GM19452 (cell line): Measurements from ENCODE around the gene SYNPO2L.
"Not testable (repeated sequence)": the region's sequence is repeated elsewhere in the genome, so short reads cannot be mapped to it uniquely, and the experiment has no call there.

ENCODE experiments used
- ATAC-seq: cut with Tn5 transposase; IDR thresholded peaks from one replicate; pipeline ENCODE4 v1.9.1; 2021; ENCODE audit not compliant: unreplicated experiment

The SYNPO2L gene, protein sequence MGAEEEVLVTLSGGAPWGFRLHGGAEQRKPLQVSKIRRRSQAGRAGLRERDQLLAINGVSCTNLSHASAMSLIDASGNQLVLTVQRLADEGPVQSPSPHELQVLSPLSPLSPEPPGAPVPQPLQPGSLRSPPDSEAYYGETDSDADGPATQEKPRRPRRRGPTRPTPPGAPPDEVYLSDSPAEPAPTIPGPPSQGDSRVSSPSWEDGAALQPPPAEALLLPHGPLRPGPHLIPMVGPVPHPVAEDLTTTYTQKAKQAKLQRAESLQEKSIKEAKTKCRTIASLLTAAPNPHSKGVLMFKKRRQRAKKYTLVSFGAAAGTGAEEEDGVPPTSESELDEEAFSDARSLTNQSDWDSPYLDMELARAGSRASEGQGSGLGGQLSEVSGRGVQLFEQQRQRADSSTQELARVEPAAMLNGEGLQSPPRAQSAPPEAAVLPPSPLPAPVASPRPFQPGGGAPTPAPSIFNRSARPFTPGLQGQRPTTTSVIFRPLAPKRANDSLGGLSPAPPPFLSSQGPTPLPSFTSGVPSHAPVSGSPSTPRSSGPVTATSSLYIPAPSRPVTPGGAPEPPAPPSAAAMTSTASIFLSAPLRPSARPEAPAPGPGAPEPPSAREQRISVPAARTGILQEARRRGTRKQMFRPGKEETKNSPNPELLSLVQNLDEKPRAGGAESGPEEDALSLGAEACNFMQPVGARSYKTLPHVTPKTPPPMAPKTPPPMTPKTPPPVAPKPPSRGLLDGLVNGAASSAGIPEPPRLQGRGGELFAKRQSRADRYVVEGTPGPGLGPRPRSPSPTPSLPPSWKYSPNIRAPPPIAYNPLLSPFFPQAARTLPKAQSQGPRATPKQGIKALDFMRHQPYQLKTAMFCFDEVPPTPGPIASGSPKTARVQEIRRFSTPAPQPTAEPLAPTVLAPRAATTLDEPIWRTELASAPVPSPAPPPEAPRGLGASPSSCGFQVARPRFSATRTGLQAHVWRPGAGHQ

GRCh38 chr10:73655990-73656298 is at the start of gene SYNPO2L:
SYNPO2L (minus strand) TSS chr10:73656029; CDS start chr10:73655922, 107 bp downstream.
- ATAC-seq, result no peak

GRCh38 chr10:73703924-73704323 is 48.1 kb upstream of the SYNPO2L start:
- ATAC-seq, result not testable (repeated sequence)

- not testable (repeated sequence) for ATAC-seq
Observed at GRCh38 chr10:73698819-73699218, 43.0 kb upstream of the SYNPO2L start.

- not testable (repeated sequence) for ATAC-seq
Observed at GRCh38 chr10:73697675-73698159, 41.9 kb upstream of the SYNPO2L start, which contains the start of gene AGAP5. AGAP5 (minus strand) TSS chr10:73698109; CDS start chr10:73697755, 354 bp downstream.

- not testable (repeated sequence) for ATAC-seq
Observed at GRCh38 chr10:73695302-73695701, 39.5 kb upstream of the SYNPO2L start.

DNA sequence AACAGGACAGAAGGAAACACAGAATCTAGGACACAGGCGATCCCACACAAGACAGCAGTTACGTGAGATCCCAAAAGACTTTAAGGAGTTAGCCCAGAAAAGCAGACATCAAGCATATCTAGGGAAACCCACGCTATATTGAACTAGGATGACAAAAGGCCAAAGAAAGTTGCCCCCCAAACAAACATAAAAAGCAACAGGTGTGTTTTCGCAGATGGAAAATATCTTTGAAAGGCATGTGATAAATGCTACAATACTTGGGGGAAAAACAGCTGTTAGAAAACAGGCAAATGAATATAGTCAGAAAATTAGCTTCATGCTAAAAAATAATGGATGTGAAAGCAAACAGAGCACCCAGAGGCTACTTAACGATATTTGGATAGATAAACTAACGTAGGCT is 34.9 kb upstream of the SYNPO2L start:
- ATAC-seq, result not testable (repeated sequence)

- ATAC-seq, result not testable (repeated sequence)
Observed at GRCh38 chr10:73689596-73689995, 33.8 kb upstream of the SYNPO2L start.

DNA sequence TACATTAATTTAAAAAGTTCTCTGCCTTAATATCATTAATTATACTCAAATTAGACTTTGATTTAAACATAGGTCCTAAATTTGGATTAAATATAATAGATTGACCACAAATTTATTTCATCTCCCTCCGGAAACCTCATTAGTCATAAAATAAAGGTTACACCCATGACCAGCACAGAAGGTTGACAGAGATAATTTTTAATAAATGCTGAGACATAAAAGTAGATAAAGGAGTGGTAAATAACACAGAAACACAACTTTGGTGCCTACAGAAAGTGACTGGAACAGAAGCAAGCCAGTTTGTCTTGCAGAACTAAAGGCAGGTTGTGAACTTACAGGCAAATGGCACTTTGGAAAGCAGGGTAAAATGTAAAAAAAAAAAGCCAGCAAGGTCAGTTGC is 31.8 kb upstream of the SYNPO2L start:
- ATAC-seq, result not testable (repeated sequence)

DNA sequence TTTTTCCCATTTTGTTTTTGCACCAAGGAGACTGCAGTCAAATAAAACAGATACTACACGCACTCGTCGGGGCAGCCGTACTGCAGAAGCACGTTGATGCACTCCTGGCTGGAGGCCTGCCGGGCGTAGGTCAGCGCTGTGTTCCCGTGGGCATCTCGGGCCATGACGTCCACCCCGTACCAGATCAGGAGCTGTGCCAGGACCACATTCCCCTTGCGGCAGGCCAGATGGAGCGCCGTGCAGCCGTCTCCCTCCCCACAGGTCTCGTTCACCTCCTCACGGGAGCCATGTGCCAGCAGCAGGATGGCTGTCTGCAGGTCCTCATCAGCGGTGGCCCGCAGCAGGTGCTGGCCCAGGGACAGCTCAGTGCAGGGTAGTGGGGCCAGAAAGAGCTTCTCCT is 18.7 kb upstream of the SYNPO2L start:
- ATAC-seq, result not testable (repeated sequence)

- not testable (repeated sequence) for ATAC-seq
Observed at GRCh38 chr10:73668378-73668777, 12.5 kb upstream of the SYNPO2L start.

GRCh38 chr10:73666153-73666809 is 10.5 kb upstream of the SYNPO2L start:
- not testable (repeated sequence) for ATAC-seq

DNA sequence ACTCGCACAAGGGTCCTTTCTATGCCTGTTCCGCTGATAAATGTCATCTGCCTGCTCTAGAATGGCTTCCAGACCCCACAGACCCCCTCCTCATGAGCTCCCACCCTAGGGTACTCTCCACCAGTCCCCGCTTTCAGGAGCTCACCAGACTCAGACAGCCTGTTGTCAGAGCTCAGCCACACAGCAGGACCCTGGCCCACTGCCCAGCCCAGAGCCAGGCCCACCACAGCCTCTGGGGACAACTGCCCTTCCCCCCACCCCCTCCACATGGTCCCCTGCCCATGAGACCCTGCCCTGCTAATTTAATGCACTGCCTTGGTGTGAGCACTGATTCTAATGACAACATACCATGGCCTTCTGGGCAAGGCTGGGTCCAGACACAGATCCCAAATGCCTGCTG is 9.8 kb upstream of the SYNPO2L start:
- not testable (repeated sequence) for ATAC-seq

DNA sequence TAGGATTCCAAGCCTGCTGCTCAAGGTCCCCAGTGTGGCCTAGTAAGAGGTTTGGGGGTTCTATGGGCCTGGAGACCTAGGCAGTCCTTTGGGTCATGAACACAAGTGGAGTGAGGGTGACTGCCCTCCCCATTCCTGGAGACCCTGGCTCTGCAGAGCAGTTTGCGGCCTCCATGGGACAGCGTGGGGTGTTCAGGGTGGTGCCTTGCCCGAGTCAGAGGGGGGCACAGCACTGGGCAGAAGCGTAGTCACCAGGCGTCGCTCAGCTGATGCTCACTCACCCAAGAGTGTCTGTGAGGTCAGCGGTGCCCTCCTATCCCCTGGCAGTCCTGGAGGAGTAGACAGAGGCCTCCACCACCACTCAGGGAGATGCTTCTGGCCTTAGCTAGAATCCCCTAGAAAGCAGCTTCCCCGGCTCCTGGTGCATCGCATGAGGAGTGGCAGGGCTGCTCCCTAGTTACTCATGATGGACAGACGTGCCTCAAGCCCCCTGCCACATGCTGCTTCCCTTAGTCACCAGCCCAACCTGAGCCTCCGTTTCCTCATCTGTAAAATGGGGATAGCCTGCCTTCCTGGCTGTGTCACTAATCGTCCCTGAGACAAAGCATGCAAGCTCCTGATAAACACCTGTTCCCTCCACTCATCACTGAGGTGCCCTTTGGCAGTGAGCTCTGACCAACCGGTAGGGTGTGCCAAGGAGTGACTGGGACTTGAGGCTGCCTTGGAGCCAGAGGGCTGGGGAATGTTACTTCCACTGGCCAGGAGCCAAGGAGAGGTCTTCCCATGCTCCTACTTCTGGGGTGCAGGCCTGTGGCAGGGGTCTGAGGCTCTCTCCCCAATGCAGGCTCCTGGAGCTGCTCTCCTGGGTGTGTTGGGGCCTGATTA is 8.6 kb upstream of the SYNPO2L start:
- not testable (repeated sequence) for ATAC-seq

- not testable (repeated sequence) for ATAC-seq
Observed at GRCh38 chr10:73663621-73664020, 7.8 kb upstream of the SYNPO2L start.

DNA sequence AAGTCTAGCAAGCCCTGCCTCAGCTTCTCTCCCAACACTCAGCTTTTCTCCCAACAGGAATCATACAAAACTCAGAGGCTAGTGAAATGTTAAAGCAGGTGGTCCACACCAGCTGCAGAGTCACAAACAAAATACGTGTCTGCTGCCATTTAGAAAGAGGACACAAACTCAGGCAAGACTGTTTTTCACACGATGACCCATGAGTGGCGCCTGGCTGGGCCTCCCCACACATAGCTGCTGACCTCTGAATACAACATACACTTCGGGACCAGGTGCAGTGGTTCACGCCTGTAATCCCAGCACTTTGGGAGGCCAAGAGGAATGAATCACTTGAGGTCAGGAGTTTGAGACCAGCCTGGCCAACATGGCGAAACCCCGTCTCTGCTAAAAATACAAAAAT is 6.9 kb upstream of the SYNPO2L start:
- not testable (repeated sequence) for ATAC-seq

- no peak for ATAC-seq
Observed at GRCh38 chr10:73655257-73655989, 406 bp downstream of the SYNPO2L start.

DNA sequence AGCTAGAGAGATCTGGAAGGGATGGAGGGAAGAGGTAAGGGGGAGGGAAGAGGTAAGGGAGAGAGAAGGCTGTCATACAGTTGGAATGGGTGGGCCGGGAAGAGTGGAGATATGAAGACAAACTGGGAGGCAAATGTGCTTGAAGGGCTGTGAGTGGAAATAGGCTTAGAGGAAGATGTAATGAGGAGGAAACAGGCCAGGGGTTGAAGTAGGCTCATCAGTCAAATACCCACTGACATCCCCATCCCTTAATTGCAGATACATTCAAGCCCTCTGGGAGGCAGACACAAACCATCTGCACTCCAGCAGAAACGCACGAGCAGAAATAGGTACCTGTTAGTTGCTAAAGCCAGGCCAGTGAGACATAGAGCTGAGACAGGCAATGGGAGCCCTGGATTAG is 2.1 kb downstream of the SYNPO2L start:
- ATAC-seq, result no peak

- no peak for ATAC-seq
Observed at GRCh38 chr10:73653195-73653594, 2.6 kb downstream of the SYNPO2L start.
